Esophagus mucosa (tissue), 1 donor: Measurements from ENCODE around the gene CACNG3. TPM values are rescaled to one million over a fixed set of nuclear protein-coding genes. Genes with fewer than 3 reads are reported as not detected.
"Not testable (repeated sequence)": the region's sequence is repeated elsewhere in the genome, so short reads cannot be mapped to it uniquely, and the experiment has no call there.

ENCODE experiments used
- ATAC-seq: fragments of 200-7000 bp; cut with Tn5 transposase; one replicate; pipeline ENCODE4 v1.9.1; 2020
- total RNA-seq: library from RNA; stranded (reverse); gene quantifications from one replicate; pipeline ENCODE4 v1.2.4, GENCODE V29; 2023
- donor health status: DM: yes; HTN: yes; CAD: no.

CACNG3 gene
- total RNA-seq, 1 donor from 2014 or later, result not detected

GRCh38 chr16:24337013-24337412 is 80.9 kb downstream of the CACNG3 start:
- ATAC-seq, result no peak

GRCh38 chr16:24343829-24344228 is 87.7 kb downstream of the CACNG3 start:
- not testable (repeated sequence) for ATAC-seq

GRCh38 chr16:24344784-24345183 is 88.6 kb downstream of the CACNG3 start:
- no peak for ATAC-seq

- no peak for ATAC-seq
These were observed 89.6 kb downstream of the CACNG3 start for GRCh38 chr16:24345704-24346103.

GRCh38 chr16:24346734-24347133 is 90.6 kb downstream of the CACNG3 start:
- no peak for ATAC-seq

- ATAC-seq, result no peak
These were observed 91.4 kb downstream of the CACNG3 start for GRCh38 chr16:24347556-24347955.

- no peak for ATAC-seq
These were observed 92.6 kb downstream of the CACNG3 start for GRCh38 chr16:24348545-24349290.

- no peak for ATAC-seq
These were observed 93.2 kb downstream of the CACNG3 start for GRCh38 chr16:24349320-24349719.

GRCh38 chr16:24352746-24353145 is 96.6 kb downstream of the CACNG3 start:
- no peak for ATAC-seq

- no peak for ATAC-seq
These were observed 97.5 kb downstream of the CACNG3 start for GRCh38 chr16:24353622-24354021.

GRCh38 chr16:24357511-24357910 is 101.4 kb downstream of the CACNG3 start:
- no peak for ATAC-seq

GRCh38 chr16:24358117-24358516 is 102.0 kb downstream of the CACNG3 start:
- ATAC-seq, result no peak

- no peak for ATAC-seq
These were observed 103.4 kb downstream of the CACNG3 start for GRCh38 chr16:24359490-24359889.

GRCh38 chr16:24360936-24361335 is 104.8 kb downstream of the CACNG3 start:
- no peak for ATAC-seq

- ATAC-seq, result no peak
These were observed 108.5 kb downstream of the CACNG3 start for GRCh38 chr16:24364596-24364995.

- ATAC-seq, result no peak
These were observed 111.1 kb downstream of the CACNG3 start for GRCh38 chr16:24367186-24367710.

- ATAC-seq, result no peak
These were observed 116.7 kb downstream of the CACNG3 start for GRCh38 chr16:24372824-24373223.

GRCh38 chr16:24378999-24379398 is 122.9 kb downstream of the CACNG3 start:
- no peak for ATAC-seq

GRCh38 chr16:24381470-24382118 is 125.5 kb downstream of the CACNG3 start:
- no peak for ATAC-seq

- no peak for ATAC-seq
These were observed 126.8 kb downstream of the CACNG3 start for GRCh38 chr16:24382762-24383407.

- ATAC-seq, result no peak
These were observed 138.2 kb downstream of the CACNG3 start for GRCh38 chr16:24394341-24394740.

GRCh38 chr16:24396350-24397271 is 140.5 kb downstream of the CACNG3 start:
- no peak for ATAC-seq
